Karpas-422 (cell line): ENCODE measurements around the gene CEP135. TPM values are rescaled to one million over a fixed set of nuclear protein-coding genes. Genes with fewer than 3 reads are reported as not detected.
"Not testable (repeated sequence)": the region's sequence is repeated elsewhere in the genome, so short reads cannot be mapped to it uniquely, and the experiment has no call there.

Experiments used
- DNase-seq: peaks from one replicate; pipeline ENCODE4 v3.0.0-alpha.2; 2015
- H2AFZ ChIP-seq: fragments of 200-600 bp; sonication (generic); 2 replicates; pipeline ENCODE4 v1.6.1; 2014; ENCODE audit warnings: antibody characterized with exemption, low read length, mixed read lengths
- H3K27ac ChIP-seq: fragments of 200-600 bp; sonication (generic); 2 replicates; pipeline ENCODE4 v1.5.1; 2014; ENCODE audit warnings: mild to moderate bottlenecking, low read length, moderate library complexity
- H3K27me3 ChIP-seq: fragments of 200-600 bp; sonication (generic); 2 replicates; pipeline ENCODE4 v1.6.1; 2014; ENCODE audit warnings: low read length, mixed read lengths
- H3K36me3 ChIP-seq: fragments of 200-600 bp; sonication (generic); 2 replicates; pipeline ENCODE4 v1.6.1; 2014; ENCODE audit warnings: low read length, mixed read lengths; ENCODE audit not compliant: insufficient read depth
- H3K4me1 ChIP-seq: fragments of 200-600 bp; sonication (generic); 2 replicates; pipeline ENCODE4 v1.6.1; 2014; ENCODE audit warnings: mild to moderate bottlenecking, low read length, mixed read lengths
- H3K4me2 ChIP-seq: fragments of 200-600 bp; sonication (generic); 2 replicates; pipeline ENCODE4 v1.6.1; 2014; ENCODE audit warnings: low read length, low read depth, mild to moderate bottlenecking; ENCODE audit not compliant: poor library complexity, severe bottlenecking
- H3K4me3 ChIP-seq: fragments of 200-600 bp; sonication (generic); 2 replicates; pipeline ENCODE4 v1.5.1; 2014; ENCODE audit warnings: mild to moderate bottlenecking, antibody characterized with exemption, low read length, mixed read lengths
- H3K79me2 ChIP-seq: fragments of 200-600 bp; sonication (generic); 2 replicates; pipeline ENCODE4 v1.6.1; 2014; ENCODE audit warnings: mild to moderate bottlenecking, low read length, mixed read lengths
- H3K9ac ChIP-seq: fragments of 200-600 bp; sonication (generic); 2 replicates; pipeline ENCODE4 v1.6.0; 2014; ENCODE audit warnings: low read length
- H3K9me2 ChIP-seq: fragments of 200-600 bp; sonication (generic), shearing (Covaris generic); replicated peaks from 2 replicates; pipeline ENCODE4 v1.6.0; 2014; ENCODE audit warnings: mild to moderate bottlenecking, low read length, moderate library complexity; ENCODE audit not compliant: insufficient read depth
- H3K9me3 ChIP-seq: fragments of 300-700, 200-600 bp; sonication (generic); 2 replicates; pipeline ENCODE4 v1.6.1; 2014; ENCODE audit warnings: low read length, mixed read lengths
- H4K20me1 ChIP-seq: fragments of 200-600 bp; sonication (generic); 2 replicates; pipeline ENCODE4 v1.6.1; 2014; ENCODE audit warnings: mild to moderate bottlenecking, antibody characterized with exemption, low read length, low read depth; ENCODE audit not compliant: insufficient read depth
- total RNA-seq: library from RNA; depleted of rRNA; stranded (reverse); fragments of >200 nt; shearing (Covaris generic); gene quantifications from 2 replicates; pipeline ENCODE4 v1.2.3, GENCODE V29; 2014; ENCODE audit warnings: low replicate concordance

The CEP135 gene
- total RNA-seq, 1 experiment from 2014 or later: 16.1 TPM

DNA sequence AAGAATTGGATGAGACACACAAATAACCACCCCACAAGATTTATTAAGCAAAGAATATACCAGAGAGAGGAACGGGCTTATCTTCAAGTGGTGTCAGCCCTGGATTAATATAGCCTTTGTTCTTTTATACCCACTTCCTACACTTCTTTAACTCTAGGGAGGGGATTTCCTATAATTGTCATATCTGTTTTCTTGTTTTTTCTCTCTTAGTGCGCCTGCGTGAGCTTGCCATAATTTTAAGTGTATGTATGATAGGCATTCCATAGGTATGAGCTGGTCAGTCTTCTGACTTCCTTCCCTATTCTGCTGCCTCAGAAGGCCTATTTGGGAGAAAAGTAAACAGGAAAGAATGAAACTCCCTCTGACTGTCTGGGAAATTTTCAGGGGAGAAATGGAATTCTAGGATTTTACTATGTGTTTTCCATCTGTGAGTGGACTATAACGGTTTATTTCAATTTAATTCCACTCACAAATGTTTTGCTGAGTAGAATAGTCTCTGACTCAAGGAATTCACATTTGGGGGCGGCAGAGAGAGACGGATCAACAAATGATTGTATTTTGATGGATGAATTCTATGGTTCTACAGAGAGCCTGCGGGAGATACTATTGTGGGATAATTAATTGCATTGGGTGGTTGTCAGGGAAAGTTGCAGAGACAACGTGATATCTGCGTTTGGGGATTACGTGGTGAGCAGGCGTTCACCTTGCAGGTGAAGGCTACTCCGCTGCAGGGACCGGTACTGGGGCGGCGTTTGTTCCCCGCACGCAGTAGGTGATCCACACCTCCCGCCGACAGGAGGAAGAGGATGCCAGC lies 626 bp upstream of the CEP135 start:
- H3K27ac ChIP-seq: peak overlapping the region; percentile 89
- H3K9me3 ChIP-seq: no peaks in the 10 kb centered on the region
- H3K79me2 ChIP-seq: peaks cover 40% of the 10 kb centered on the region
- H4K20me1 ChIP-seq: no peaks in the 10 kb centered on the region
- peak overlapping the region; percentile 98 for H3K4me2 ChIP-seq
- H2AFZ ChIP-seq: peak overlapping the region; percentile 90
- peaks cover 9% of the 10 kb centered on the region; the same call in 1 of the 2 replicates for H3K36me3 ChIP-seq
- peak overlapping the region; percentile 86 for H3K4me3 ChIP-seq
- no peaks in the 10 kb centered on the region for H3K9me2 ChIP-seq
- peak; percentile 70 for DNase-seq
- H3K27me3 ChIP-seq: no peaks in the 10 kb centered on the region
- peak overlapping the region; percentile 89 for H3K9ac ChIP-seq
- H3K4me1 ChIP-seq: peaks cover 33% of the 10 kb centered on the region

DNA sequence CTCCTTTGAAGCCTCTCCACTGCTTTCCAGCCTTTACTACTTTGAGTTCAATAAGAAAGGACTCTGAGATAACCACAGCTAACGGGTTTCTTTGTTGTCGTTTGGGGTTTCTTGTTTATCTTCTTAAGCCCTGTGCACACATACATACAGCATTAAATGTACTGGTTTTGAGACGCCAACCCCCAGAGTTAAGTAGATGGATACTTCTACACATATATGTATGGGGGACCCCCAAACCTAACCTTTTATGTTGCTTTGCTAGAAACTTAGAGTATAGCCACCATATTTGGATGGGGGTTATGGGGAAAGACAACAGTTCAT lies 697 bp downstream of the CEP135 start:
- Histone ChIP-seq H3K27me3 (no peaks in the 10 kb centered on the region), H4K20me1 (no peaks in the 10 kb centered on the region), H2AFZ (peak overlapping the region; percentile 61; the same call in 1 of the 2 replicates), H3K36me3 (peaks cover 18% of the 10 kb centered on the region; the same call in 1 of the 2 replicates), H3K9ac (peak overlapping the region; percentile 89), H3K4me3 (peak overlapping the region; percentile 86), H3K9me3 (no peaks in the 10 kb centered on the region), H3K4me2 (peak overlapping the region; percentile 98), H3K4me1 (peaks cover 33% of the 10 kb centered on the region), H3K9me2 (no peaks in the 10 kb centered on the region), H3K27ac (peak overlapping the region; percentile 89), H3K79me2 (peaks cover 46% of the 10 kb centered on the region)
- DNase-seq: no peak

DNA sequence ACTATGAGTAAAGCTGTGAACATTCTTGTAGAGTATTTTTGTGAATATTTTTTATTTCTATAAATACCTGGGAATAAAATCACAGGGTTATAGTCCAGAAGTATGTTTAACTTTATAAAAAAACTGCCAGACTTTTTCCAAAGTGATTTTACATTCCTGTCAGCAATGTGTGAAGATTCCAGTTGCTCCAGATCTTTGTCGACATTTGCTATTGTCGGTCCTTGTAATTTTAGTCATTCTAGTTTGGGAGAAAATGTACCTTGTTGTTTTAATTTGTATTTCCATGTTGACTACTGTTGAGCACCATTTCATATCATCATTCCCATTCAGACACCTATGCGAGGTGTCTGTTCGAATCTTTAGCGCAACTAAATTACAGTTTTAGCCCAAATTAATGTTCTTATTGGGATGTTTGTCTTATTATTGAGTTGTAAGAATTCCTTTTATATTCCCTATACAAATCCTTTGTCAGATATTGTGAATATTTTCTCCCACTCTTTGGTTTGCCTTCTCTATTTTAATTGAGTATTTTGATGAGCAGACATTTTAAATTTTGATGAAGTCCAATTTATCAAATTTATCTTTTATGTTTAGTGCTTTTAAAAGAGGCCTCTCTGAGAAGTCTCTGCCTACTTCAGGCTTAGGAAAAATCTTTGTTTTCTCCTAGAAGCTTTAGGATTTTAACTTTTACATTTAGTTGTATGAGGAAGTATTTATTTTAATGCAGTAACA lies 2.6 kb downstream of the CEP135 start:
- peaks cover 33% of the 10 kb centered on the region for H3K4me1 ChIP-seq
- H3K27me3 ChIP-seq: no peaks in the 10 kb centered on the region
- H3K9me3 ChIP-seq: no peaks in the 10 kb centered on the region
- no peaks in the 10 kb centered on the region for H3K9me2 ChIP-seq
- no peaks in the 10 kb centered on the region for H4K20me1 ChIP-seq
- H3K36me3 ChIP-seq: peaks cover 32% of the 10 kb centered on the region; the same call in 1 of the 2 replicates
- H3K27ac ChIP-seq: no peak overlapping the region
- peak overlapping the region; percentile 98 for H3K4me2 ChIP-seq
- no peak overlapping the region for H2AFZ ChIP-seq
- no peak for DNase-seq
- H3K4me3 ChIP-seq: no peak overlapping the region
- no peak overlapping the region for H3K9ac ChIP-seq
- peaks cover 53% of the 10 kb centered on the region for H3K79me2 ChIP-seq

DNA sequence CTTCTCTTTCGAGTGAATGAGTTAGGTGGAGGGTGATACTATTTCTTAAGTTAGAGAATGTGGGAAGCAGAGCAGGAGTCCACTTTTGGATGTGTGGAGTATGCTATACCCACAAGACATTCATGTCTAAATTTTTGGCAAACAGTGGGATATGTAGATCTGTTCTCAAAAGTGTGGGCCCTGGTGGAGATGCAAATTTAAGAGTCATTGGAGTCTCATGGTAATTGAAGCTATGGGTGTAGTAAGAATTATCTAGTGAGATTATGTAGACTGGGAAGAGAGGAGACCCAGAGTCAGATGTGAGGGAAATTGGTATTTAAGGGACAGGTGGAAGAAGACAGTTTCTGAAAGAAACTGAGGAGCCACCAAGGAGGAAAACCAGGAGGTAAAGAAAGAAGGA lies 7.0 kb downstream of the CEP135 start:
- Histone ChIP-seq H3K9me3 (no peaks in the 10 kb centered on the region), H3K27ac (no peak overlapping the region), H3K9me2 (no peaks in the 10 kb centered on the region), H3K4me2 (no peak overlapping the region), H3K79me2 (peaks cover 54% of the 10 kb centered on the region), H3K4me1 (peaks cover 5% of the 10 kb centered on the region), H2AFZ (no peak overlapping the region), H3K9ac (no peak overlapping the region), H3K4me3 (no peak overlapping the region), H4K20me1 (no peaks in the 10 kb centered on the region), H3K36me3 (peaks cover 64% of the 10 kb centered on the region; the same call in 1 of the 2 replicates), H3K27me3 (no peaks in the 10 kb centered on the region)
- no peak for DNase-seq

DNA sequence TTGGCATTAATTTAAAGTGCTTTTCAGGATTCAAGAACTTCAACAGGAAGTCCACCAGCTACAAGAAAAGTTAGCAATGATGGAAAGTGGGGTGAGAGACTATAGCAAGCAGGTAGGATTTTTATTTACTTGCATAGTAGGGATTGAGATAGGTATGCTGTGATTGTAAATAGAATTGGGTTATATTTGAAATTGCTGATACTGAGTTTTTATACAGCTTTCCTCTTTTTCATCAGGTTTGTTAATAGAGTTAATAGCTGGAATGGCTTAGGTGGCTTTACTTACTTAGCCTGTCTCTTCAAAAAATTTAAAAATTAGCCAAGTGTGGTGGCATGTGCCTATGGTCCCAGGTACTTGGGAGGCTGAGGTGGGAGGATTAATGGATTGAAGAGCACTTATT lies 10.9 kb downstream of the CEP135 start:
- H3K27me3 ChIP-seq: no peaks in the 10 kb centered on the region
- no peaks in the 10 kb centered on the region for H3K9me3 ChIP-seq
- H2AFZ ChIP-seq: no peak overlapping the region
- H3K79me2 ChIP-seq: peaks cover 26% of the 10 kb centered on the region
- no peak for DNase-seq
- peaks cover 55% of the 10 kb centered on the region; the same call in 1 of the 2 replicates for H3K36me3 ChIP-seq
- H3K9ac ChIP-seq: no peak overlapping the region
- no peaks in the 10 kb centered on the region for H4K20me1 ChIP-seq
- H3K4me1 ChIP-seq: no peaks in the 10 kb centered on the region
- no peaks in the 10 kb centered on the region for H3K9me2 ChIP-seq
- no peak overlapping the region for H3K4me2 ChIP-seq
- no peak overlapping the region for H3K27ac ChIP-seq
- no peak overlapping the region for H3K4me3 ChIP-seq

DNA sequence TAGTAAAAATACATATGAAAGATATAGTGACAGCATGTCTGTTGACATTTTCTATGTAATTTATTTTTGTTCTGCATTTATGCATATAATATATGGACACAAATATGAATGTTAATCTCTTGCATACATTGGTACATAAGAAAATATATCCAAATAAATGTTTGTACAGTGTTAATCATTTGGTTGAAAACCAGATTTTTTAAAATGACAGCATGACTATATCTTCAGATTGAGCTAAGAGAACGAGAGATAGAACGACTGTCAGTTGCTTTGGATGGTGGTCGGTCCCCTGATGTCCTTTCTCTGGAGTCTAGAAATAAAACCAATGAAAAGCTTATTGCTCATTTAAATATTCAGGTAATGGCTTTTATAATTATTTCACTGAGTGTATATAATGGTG lies 15.3 kb downstream of the CEP135 start:
- Histone ChIP-seq H3K36me3 (peaks cover 29% of the 10 kb centered on the region; the same call in 1 of the 2 replicates), H3K4me1 (no peaks in the 10 kb centered on the region), H3K27ac (no peak overlapping the region), H3K9me2 (no peaks in the 10 kb centered on the region), H3K27me3 (no peaks in the 10 kb centered on the region), H3K4me3 (no peak overlapping the region), H3K9ac (no peak overlapping the region), H3K9me3 (no peaks in the 10 kb centered on the region), H2AFZ (no peak overlapping the region), H3K79me2 (0 out of 2 replicates have a peak, but pooled peaks cover 11% of the 10 kb centered on the region), H3K4me2 (no peak overlapping the region), H4K20me1 (no peaks in the 10 kb centered on the region)
- DNase-seq: no peak

DNA sequence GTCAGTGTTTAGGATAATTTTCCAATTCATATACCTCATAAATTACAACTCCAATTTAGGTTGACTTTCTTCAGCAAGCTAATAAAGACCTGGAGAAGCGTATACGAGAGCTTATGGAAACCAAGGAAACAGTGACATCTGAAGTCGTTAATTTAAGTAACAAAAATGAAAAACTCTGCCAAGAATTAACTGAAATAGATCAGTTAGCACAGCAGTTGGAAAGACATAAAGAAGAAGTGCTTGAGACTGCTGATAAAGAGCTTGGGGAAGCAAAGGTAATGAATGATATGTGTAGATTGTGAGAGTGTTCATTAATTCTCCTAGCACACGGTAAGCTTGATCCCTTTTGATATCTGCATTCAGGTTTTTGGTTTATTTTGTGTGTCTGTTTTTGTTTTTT lies 16.8 kb downstream of the CEP135 start:
- Histone ChIP-seq H3K4me1 (no peaks in the 10 kb centered on the region), H2AFZ (no peak overlapping the region), H3K4me2 (no peak overlapping the region), H3K27ac (no peak overlapping the region), H3K27me3 (no peaks in the 10 kb centered on the region), H3K36me3 (peaks cover 19% of the 10 kb centered on the region; the same call in 1 of the 2 replicates), H4K20me1 (no peaks in the 10 kb centered on the region), H3K79me2 (0 out of 2 replicates have a peak, but pooled peaks cover 6% of the 10 kb centered on the region), H3K9me2 (no peaks in the 10 kb centered on the region), H3K9ac (no peak overlapping the region), H3K9me3 (no peaks in the 10 kb centered on the region), H3K4me3 (no peak overlapping the region)
- DNase-seq: no peak

DNA sequence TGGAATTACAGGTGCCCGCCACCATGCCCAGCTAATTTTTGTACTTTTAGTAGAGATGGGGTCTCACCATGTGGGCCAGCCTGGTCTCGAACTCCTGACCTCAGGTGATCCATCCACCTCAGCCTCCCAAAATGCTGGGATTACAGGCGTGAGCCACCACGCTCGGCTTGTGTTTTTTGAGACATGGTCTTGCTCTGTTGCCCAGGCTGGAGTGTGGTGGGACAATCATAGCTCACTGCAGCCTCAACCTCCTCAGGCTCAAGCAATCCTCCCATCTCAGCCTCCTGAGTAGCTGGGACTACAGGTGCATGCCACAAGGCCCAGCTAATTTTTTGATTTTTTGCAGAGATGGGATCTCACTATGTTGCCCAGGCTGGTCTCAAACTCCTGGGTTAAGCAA lies 17.6 kb downstream of the CEP135 start:
- not testable (repeated sequence) for H4K20me1 ChIP-seq, H3K9ac ChIP-seq, H3K27ac ChIP-seq, H3K4me3 ChIP-seq, H3K4me1 ChIP-seq, H2AFZ ChIP-seq, H3K9me3 ChIP-seq, H3K9me2 ChIP-seq, H3K79me2 ChIP-seq, DNase-seq, H3K4me2 ChIP-seq, H3K27me3 ChIP-seq
- peaks cover 16% of the 10 kb centered on the region; the same call in 1 of the 2 replicates for H3K36me3 ChIP-seq
